T-helper 1 cell (primary cell): Measurements from ENCODE around the gene SYP.

ENCODE experiments used
- DNase-seq, 5 donors: peaks; one replicate each; pipeline ENCODE4 v3.0.0-alpha.2; 2012 to 2020
- total RNA-seq, 4 donors: gene quantifications; one replicate each; lab custom pipeline; 2026; lab: John Stamatoyannopoulos, UW

SYP gene
- 0.54 to 1.4 (median 0.95) reads per million in 4 donors for total RNA-seq

DNA sequence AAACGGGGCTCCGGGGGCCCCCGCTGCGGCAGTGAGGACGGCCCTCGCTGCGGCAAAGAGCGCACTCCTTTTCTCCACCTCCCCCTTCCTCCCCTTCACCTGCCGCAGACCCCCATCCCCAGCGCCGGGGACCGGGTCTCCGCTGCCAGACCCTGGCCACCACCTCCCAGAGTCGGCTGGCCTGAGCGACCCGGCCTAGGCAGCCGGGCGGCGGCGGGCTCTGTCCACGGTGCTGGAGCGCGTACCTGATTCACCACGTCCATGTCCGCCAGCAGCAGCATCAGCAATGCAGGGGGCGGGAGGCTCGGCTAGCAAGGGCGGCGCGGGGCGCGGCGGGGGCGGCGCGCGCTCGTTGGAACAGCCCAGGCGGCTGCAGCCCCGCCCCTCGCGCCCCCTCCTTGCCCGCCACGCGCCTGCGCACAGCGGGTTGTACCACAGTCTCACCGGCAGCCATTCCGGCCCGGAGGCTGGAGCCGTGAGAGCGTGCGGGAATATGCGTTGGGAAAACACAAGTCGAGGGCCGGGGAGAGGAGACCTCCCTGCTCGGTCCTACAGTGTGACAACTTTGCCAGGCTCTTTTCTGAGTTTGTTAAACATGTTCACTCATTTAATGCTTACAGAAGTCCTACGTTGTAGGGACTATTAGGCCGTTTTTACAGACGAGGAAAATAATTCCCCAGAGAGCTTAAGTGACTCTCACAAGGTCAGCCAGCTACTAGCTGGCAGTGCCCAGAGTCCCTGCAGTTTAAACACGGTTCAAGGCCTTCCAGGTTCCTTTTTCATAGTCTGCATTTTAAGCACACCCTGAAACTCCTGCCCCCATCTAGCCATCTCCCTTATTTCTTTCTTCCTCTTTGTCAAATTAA is at the start of gene SYP:
SYP (minus strand) TSS at position 288 of the 866 bp plus-strand sequence; CDS start at position 281, 7 bp downstream.
- peak; percentile 77 to 86 (median 82) for DNase-seq

DNA sequence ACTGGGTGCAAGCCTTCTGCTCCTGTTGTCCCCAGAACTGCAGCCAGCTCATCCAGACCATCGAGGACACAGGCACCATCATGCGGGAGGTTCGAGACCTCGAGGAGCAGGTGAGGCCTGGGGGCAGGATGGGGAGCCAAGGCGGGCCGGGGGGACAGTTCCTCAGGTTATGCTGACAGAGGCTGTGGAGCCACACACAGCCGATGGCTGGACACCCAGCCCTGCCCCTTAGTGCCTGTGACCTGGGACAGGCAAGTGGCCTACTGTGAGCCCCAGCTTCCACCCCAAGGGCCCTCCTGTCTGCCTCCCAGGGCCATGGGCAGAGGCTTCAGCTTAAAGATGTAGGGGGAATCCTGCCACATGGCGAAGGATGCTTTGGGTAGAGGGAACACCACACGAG is 49.6 kb upstream of the SYP start:
- DNase-seq = no peak

DNA sequence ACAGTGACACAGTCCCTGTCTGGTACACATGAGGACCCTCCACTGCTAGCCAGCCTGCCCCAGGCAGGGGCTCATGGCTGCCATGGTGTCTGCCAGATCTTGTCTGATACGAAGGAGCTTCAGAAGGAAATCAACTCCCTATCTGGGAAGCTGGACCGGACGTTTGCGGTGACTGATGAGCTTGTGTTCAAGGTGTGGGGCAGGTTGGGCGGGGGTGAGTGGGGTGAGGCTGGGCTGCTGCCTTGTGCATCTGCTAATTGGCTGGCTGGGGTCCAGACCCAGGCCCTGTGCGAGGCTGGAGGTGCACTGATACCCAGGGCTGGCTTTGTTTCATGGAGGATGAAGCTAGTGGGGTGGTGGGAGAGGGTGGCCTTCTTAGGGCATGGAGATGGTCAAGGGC is 49.1 kb upstream of the SYP start:
- DNase-seq = no peak

DNA sequence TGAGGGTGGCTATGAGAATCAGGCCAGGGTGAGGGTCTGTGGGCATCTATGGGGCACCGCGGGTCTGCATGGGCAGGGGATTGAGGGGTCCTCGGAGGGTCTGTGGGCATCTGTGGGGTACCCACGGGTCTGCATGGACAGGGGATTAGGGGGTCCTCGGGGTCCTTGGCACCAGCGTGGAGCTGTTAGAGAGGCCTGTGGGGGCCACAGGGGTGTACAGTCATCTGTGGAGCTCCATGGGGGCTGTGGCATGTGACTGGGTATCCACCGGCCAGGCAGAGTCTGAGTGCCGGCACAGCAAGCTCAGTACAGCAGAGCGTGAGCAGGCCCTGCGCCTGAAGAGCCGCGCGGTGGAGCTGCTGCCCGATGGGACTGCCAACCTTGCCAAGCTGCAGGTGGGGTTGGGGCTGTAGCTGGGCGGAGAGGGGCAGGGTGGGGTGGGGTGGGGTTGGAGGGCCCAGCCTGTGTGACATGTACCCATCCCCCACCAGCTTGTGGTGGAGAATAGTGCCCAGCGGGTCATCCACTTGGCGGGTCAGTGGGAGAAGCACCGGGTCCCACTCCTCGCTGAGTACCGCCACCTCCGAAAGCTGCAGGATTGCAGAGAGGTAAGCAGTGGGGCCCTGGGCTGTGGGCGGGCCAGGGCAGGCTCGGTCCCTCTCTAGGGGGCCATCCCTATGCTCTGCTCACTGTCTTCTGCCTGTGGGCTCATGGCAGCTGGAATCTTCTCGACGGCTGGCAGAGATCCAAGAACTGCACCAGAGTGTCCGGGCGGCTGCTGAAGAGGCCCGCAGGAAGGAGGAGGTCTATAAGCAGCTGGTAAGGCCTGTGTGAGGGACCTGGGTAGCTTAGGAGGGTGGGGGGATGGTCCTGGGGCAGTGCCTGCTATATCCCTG is 48.2 kb upstream of the SYP start:
- no peak for DNase-seq

DNA sequence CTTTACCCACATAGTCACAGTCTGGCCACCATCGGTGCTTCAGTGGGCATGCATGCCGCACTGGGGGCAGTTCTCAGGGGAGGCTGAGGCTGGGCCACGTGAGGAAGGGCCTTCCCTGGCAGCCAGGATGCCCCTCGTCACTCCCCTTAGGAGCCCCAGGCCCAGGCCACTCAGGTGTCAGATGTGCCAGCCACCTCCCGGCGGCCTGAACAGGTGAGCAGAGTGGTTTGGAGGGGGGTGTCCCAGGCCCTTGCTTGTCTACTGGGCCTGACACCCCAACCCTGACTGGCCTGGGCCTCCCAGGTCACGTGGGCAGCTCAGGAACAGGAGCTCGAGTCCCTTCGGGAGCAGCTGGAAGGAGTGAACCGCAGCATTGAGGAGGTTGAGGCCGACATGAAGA is 47.4 kb upstream of the SYP start:
- DNase-seq = no peak

DNA sequence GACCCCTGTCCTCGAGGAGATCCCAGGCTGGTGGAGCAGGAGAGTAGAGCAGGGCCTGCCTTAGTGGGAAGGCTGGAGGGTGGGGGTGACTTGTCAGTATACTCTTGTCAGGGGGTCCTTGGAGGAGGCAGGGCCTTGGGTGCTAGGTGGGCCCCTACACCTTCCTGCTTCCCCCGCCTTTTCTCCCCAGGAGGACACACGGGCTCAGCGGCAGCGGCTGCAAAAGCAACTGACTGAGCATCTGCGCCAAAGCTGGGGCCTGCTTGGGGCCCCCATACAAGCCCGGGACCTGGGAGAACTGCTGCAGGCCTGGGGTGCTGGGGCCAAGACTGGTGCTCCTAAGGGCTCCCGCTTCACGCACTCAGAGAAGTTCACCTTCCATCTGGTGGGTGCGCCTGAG is 46.5 kb upstream of the SYP start:
- DNase-seq = no peak

DNA sequence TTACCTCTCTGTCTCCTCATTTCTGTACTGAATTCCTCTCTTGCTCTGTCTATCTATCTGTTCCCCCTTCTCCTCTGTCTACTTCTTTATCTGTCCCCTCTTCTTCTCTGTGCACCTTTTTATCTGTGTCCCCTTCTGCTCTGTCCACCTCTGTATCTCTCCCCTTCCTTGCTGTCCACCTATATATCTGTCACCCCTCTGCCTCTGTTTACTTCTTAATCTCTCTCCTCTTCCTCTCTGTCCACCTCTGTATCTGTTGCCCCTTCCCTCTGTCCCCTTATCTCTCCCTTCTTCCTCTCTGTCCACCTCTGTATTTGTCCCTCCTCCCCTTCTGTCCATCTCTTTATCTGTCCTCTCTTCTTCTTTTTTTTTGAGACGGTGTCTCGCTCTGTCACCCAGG is 44.2 kb upstream of the SYP start:
- no peak for DNase-seq

DNA sequence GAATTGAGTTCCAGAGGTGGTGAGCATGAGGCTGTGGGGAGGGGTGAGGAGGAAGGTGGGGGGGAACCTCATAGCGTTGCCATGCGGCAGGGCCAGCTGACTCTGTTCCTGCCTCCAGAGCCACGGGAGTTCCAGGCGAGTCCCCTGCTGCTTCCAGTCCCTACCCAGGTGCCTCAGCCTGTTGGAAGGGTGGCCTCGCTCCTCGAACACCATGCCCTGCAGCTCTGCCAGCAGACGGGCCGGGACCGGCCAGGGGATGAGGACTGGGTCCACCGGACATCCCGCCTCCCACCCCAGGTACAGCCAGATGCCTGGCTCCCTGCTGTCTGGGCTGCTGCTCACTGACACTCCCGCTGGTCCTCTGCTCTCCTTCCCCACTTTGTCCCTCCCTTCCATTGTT is 43.2 kb upstream of the SYP start:
- DNase-seq = no peak

DNA sequence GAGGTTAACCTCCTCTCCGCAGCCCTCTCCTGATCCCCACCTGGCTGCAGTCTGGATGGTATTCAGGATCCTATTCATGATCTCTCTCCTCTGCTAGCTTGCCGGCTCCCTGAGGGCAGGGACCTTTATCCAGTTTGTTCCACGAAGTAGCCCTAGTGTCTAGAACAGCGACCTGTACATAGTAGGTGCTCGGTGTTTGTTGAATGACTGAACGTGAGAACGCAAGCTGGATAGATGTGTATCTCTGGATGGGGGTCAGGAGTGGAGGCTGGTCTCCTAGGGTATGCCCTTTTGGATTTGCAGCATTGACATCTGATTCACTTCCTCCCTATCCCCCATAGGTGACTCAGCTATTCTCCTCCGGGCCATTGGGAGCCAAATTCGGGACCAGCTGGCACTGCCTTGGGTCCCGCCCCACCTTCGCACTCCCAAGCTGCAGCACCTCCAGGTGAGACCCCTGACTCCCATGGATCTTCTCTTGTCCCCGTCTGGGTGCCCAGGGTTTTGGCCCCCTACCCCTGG is 42.6 kb upstream of the SYP start:
- DNase-seq = no peak

DNA sequence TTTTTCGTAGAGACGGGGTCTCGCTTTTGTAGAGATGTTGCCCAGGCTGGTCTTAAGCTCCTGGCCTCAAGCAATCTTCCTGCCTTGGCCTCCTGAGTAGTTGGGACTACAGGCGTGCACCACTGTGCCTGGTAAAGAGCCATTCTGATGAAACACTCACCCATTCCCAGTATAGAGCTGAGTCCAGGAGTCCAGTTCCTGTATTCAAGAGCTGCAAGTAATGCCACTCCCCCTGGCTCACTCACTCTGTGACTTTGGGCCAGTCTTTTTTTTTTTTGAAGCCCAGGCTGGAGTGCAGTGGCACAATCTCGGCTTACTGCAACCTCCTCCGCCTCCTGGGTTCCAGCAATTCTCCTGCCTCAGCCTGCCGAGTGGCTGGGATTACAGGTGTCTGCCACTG is 38.7 kb upstream of the SYP start:
- no peak for DNase-seq

DNA sequence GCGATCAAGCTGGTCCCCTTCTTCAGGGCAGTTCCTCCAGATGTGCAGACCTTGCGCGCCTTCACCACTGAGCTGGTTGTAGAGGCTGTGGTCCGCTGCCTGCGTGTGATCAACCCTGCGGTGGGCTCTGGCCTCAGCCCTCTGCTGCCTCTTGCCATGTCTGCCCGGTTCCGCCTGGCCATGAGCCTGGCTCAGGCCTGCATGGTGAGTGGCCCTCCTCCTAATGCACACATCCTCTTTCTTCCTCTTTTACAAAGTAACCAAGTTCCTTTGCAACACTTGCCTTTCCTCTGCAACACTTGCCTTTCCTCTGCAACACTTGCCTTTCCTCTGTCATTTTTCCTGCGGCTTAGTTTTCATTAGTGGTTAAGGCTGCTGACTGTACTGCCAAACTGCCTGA is 37.1 kb upstream of the SYP start:
- no peak for DNase-seq

DNA sequence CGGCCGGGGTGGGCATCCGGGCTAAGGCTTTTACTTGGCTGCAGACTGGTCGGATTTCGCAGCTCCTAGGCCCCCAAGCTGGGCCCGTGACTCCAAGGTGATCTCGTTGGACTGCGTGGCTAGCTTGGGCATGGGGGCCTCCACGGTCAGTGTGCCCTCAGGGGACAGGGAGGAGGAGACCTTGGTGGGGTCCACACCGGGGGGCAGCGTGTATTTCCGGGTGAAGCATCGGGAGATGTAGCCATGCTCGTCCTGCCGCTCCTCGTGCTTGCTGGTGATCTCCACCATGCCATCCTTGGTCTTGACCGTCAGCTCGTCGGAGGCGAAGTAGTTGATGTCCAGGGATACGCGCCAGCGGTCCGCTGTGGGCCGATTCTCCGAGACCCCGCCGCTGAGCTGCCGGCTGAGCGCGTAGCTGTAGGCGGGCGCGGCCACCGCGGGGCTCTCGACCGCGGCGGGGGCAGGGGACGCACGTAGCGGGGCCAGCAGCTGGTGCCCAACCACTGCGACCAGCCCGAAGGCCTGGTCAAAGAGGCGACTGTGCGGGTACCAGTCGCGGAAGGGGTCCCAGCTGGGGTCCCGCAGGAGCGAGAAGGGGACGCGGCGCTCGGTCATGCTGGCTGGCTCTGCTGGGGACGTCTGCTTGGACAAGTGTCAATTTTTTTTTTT is 34.0 kb upstream of the SYP start:
- DNase-seq = no peak

DNA sequence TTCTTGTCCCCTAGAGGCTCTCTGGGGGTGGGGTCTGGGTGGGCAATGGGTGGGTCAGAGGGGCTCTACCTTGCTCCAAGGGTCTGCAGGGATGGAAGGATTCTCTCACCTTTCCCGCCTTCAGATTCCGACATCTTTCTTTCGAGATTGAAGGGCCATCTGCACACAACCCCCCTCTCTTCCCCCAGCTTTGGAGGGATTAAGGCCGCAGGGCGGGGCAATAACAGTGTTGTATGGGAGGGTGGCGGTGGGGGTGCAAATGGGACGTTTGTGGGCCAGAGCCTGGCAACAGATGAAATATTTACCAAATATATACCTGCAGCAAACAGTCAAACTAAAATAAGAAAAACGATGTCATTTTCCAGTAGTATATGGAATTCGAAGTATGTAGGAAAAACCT is 33.2 kb upstream of the SYP start, which contains the start of gene CACNA1F:
CACNA1F (minus strand) TSS at position 165 of the 400 bp plus-strand sequence; CDS start at position 134, 31 bp downstream.
- no peak for DNase-seq

DNA sequence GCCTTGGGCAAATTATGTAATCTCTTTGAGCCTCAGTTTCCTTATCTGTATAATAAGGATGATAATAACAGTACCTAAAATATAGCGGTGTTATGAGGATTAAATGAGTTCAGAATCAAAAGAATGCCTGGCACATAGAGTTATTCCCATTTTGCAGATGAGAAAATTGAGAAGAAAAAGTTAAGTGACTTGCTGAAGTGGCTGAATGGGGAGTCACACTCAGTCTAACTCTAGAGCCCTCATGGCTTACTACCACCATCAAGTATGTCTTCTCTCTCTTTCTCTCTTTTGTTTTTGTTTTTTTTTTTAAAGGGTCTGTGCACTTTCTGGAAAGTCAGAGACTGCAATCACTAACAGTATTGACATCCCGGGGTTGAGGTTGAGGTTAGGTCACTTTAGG is 32.5 kb upstream of the SYP start:
- no peak for DNase-seq

DNA sequence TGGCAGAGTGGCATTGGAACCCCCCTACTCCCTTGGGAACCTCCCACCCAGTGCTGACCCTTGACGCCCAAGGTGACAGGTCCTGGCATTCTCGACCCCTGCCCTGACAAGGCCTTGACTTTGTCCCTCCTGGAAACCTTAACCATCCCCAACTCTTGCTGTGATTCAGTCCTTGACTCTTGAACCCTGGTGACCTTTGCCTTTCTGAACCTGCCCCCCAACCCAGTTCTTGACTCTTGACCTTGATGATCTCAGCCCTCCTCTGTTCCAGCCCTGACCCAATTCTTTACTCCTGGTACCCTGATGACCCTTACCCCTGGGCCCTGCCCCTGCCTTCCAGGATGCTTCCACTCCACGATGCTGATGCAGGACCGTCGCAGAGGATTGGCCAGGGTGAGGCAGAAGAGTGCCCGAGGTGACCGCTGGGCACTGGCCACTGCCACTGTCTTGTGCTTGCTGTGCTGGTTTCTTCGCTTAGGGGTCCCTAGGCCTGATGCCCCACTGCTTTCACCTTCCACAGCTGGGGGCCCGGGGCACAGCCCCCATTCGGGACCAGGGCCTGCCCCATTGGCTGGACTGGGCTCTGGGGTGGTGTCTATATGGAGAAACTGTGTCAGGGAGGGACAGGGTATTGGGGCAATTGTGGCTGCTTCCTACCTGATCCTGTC is 31.5 kb upstream of the SYP start:
- DNase-seq = no peak

DNA sequence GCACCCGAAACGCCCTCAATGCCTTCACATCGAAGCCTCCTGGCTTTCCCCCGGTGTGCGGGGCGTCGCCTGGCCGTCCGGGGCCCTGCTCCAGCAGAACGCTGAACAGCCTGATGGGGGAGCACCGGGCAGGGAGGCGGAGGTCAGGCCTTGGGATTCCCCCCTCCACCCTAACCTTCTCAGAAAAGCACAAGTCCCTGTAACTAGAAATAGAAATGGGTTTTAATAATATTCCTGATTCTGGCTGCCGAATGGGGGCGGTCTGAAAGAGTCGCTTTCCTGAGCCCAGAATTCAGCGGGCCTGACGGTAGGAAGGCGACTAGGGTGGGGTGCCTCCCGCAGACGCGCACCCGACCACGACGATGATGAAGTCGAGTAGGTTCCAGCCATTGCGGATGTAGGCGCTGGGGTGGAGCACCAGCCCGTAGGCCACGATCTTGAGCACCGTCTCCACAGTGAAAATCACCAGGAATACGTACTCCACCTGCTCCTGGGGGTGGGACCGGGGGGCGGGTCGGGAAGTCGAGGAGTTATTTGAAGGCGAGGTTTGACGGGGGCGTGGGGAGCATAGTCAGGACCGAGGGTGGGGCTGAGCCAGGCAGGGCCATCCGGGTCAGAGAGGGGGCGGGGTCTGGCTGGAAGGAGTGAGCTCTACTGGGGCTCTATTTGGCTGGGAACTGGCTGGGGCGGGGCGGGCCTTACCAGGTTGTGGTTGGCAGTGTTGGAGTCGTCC is 30.7 kb upstream of the SYP start:
- DNase-seq = peak; percentile 16 to 68 (median 27)

DNA sequence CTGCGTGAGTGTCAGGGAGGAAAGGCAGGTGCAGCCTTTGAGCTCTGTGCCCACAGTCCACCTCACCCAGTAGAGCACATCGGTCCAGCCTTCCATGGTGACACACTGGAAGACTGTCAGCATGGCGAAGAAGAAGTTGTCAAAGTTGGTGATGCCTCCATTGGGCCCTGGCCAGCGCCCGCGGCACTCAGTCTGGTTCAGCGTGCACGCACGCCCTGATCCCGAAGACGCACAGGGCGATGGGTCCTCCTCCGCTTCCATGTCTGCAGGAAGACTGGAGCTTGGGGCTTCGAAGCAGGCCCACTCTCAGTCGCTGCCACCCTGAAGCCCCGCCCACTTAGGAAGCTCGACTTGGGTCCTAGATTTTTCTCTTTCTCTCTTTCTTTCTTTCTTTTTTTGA is 28.2 kb upstream of the SYP start:
- no peak for DNase-seq

DNA sequence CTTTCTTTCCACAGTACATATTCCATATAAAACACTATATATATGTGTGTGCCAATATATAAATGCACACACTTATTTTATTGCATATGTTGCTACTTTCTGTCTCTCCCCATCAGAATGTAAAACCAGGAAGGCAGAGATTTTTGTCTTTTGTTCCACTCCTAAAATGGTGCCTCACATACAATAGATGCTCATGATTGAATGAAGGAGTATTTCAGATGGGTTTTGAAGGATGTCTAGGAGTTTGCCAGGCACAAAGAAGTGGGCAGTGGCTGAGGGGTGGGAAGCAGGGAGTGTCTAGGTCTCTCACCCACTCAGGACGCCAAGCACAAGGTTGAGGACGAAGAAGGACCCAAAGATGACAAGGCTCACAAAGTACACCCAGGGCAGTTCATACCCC is 27.7 kb upstream of the SYP start:
- no peak for DNase-seq

DNA sequence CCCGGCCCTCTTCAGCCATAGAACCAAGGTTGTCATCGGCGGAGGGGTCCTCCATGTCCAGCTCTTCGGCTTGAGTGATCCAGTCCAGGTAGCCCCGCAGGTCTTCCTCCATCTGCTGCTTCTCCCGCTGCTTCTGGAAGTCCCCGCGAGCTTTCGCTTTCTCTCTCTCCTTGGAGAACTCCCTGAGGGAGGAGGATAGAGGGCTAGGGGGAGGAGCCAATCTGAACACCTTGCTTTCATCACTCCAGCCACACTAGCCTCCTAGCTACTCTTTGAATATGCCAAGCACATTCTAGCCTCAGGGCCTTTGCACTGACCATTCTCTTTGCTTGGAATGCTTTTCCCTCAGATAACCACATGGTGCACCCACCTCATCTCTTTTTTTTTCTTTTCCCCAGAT is 27.0 kb upstream of the SYP start:
- DNase-seq = no peak

DNA sequence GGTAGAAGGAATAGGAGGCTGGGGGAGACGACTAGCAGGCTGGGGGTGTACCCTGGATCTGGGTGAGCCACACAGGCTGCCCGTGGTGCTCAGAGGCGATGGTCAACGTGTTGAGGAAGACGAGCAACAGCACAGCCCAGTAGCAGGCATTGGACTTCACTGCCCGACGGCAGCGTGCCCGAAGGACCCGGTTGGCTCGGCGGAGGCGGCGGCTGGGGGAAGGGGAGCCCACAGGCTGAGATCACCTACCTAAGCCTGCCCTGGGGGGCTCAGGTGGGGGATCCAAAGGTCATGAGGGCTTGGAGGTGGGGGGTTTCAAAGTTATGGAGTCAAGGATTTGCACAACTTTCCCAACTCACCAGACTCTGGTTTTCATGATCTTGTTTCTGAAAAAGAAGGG is 25.9 kb upstream of the SYP start:
- no peak for DNase-seq

DNA sequence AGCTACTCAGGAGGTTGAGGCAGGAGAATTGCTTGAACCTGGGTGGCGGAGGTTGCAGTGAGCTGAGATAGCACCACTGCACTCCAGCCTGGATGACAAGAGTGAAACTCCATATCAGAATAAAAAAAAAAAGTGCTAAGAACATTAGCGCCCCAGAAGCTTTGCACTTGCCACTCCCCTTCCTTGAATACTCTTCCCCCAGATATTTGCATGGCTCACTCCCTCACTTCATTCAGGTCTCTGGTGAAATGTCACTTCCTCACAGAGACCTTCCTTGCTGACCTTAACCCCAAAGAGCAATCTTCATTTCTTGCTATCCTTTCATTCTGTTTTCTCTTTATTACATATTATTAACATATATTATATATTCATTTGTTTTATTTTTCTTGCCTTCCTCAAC is 21.9 kb upstream of the SYP start:
- no peak for DNase-seq

DNA sequence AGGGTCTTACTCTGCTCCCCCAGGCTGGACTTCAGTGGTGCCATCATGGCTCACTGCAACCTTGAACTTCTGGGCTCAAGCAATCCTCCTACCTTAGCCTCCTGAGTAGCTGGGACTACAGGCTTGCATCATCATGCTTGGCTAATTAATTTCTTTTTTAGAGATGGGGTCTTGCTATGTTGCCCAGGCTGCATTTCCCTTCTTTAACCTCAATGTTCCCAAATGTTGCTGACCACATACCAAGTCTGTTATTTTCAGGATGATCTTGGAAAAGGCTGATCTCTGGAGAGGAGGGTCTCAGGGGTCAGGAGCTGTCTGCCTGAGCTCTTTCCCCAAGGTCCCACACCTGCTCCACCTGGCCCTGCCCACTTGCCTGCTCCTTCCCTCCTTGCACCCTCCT is 20.1 kb upstream of the SYP start:
- no peak for DNase-seq
